AG09309 (cell line): Measurements from ENCODE around the gene NR2C2.

Experiments used
- DNase-seq: peaks from one replicate; pipeline ENCODE4 v3.0.0-alpha.2; 2010; ENCODE audit warnings: low read depth
- H3K4me3 ChIP-seq: 2 replicates; pipeline ENCODE4 v1.5.1; 2011; ENCODE audit warnings: mild to moderate bottlenecking, low read depth, low read length, moderate library complexity; ENCODE audit not compliant: control insufficient read depth
- TF ChIP-seq, protein P1 (sequence below): IDR thresholded peaks from 2 replicates; pipeline ENCODE4 v1.5.1; 2011; ENCODE audit warnings: mild to moderate bottlenecking, low read depth, low read length, inconsistent platforms; ENCODE audit not compliant: insufficient read depth, control insufficient read depth; ENCODE audit errors: missing control alignments

The NR2C2 gene

DNA sequence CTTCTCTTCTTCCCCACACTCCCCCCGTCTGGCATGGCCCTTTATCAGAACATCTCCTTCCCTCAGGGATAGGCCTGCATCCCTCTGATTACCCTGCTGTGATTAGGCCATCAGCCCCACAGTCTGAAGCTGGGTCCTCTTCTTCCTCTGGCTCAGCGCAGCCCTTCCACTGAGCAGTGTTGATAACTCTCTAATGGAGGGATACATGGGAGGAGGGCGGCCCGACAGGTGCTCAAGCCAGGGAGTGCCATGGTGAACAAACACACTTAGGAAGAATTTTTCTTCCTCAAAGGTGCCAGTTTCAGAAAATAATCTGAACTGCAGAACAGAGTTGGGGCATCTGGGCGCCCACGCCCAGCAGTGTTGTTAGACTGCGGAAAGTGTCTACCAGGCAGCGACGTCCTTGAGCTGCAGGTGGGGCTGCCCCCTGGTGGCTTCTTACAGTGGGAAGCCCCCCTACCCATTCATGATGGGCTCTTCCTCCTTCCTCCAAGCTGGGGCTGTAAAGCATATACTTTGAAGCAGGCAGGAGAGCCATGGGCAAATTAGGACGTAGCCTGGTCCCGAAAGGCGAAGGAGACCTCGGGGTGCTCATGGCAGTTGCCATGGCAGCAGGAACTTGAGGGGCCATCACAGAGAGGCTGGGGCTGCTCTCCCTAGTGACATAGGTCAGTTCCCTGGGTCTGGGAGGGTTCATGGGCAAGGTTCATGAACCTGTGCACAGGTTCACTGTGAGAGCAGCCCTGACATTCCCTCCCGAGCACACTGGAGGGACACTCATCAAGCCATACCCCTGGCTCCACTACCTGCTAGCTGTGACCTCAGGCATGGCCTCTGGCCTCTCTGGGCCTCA lies 33.2 kb upstream of the NR2C2 start:
- TF ChIP-seq, protein P1, sequence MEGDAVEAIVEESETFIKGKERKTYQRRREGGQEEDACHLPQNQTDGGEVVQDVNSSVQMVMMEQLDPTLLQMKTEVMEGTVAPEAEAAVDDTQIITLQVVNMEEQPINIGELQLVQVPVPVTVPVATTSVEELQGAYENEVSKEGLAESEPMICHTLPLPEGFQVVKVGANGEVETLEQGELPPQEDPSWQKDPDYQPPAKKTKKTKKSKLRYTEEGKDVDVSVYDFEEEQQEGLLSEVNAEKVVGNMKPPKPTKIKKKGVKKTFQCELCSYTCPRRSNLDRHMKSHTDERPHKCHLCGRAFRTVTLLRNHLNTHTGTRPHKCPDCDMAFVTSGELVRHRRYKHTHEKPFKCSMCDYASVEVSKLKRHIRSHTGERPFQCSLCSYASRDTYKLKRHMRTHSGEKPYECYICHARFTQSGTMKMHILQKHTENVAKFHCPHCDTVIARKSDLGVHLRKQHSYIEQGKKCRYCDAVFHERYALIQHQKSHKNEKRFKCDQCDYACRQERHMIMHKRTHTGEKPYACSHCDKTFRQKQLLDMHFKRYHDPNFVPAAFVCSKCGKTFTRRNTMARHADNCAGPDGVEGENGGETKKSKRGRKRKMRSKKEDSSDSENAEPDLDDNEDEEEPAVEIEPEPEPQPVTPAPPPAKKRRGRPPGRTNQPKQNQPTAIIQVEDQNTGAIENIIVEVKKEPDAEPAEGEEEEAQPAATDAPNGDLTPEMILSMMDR: no peak
- no peak for DNase-seq
- no peak overlapping the region for H3K4me3 ChIP-seq

GRCh38 chr3:14914779-14915117 lies 32.6 kb upstream of the NR2C2 start:
- H3K4me3 ChIP-seq: no peak overlapping the region
- TF ChIP-seq, protein P1: no peak
- DNase-seq: no peak

GRCh38 chr3:14915636-14916222 lies 31.7 kb upstream of the NR2C2 start:
- no peak overlapping the region for H3K4me3 ChIP-seq
- TF ChIP-seq, protein P1: peak; percentile 11
- no peak for DNase-seq

DNA sequence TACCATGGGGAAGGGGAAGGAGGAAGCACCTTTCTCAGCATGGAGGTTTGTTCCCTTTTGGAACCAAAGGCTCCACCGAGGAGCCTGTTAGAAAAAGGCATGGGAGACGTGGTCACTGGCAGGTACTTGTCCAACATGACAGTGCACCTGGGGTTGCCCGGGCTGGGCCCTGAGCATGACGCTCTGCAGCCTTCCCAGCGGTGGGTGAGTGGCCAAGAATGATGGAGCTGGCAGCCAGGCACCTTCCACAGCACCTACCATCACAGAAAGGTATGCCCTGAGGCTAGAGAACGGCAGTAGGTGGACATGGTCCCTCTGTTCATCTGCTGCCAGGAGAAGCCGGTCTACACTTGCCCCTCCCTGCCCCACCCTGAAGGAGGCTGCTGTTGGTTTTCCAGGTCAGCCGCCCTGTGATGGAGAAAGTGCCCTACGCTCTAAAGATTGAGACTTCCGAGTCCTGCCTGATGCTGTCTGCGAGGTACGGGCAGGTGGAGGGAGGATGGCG lies 29.0 kb upstream of the NR2C2 start:
- TF ChIP-seq, protein P1: no peak
- no peak overlapping the region for H3K4me3 ChIP-seq

DNA sequence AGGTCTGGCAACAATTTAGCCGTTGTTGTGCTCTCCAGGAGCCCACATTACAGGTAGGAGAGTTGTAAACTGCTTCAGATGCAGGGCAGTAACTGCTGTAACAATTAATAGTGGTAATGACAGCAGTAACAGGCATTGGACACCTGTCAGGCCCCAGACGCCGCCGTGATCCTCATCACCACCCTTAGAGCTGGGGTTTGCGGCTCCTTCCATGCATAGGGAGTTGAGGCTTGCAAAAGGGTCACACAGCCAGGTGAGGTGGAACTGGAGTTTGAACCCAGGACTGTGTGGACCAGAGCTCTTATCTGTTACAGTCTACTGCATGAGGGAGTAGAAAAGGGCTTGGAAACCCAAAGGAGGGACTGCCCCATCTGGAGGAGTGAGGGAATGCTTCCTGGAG lies 26.8 kb upstream of the NR2C2 start:
- TF ChIP-seq, protein P1: no peak
- no peak for DNase-seq
- H3K4me3 ChIP-seq: no peak overlapping the region

More for the DNA sequence above, 29.0 kb upstream of the NR2C2 start:
- no peak for DNase-seq

- peak; percentile 53 for DNase-seq
- TF ChIP-seq, protein P1: peak; percentile 98
- H3K4me3 ChIP-seq: no peak overlapping the region
Measured at GRCh38 chr3:14921034-14921616, 26.3 kb upstream of the NR2C2 start.
